ENCODE measurements around the gene CNGB1. TPM values are rescaled to one million over a fixed set of nuclear protein-coding genes. Genes with fewer than 3 reads are reported as not detected.

The CNGB1 gene
- total and polyA plus RNA-seq, 2 of the 13 experiments (the other 11 are each of a cell fraction or from before 2014, with no cell fraction given), result 0.02 to 0.15 TPM

DNA sequence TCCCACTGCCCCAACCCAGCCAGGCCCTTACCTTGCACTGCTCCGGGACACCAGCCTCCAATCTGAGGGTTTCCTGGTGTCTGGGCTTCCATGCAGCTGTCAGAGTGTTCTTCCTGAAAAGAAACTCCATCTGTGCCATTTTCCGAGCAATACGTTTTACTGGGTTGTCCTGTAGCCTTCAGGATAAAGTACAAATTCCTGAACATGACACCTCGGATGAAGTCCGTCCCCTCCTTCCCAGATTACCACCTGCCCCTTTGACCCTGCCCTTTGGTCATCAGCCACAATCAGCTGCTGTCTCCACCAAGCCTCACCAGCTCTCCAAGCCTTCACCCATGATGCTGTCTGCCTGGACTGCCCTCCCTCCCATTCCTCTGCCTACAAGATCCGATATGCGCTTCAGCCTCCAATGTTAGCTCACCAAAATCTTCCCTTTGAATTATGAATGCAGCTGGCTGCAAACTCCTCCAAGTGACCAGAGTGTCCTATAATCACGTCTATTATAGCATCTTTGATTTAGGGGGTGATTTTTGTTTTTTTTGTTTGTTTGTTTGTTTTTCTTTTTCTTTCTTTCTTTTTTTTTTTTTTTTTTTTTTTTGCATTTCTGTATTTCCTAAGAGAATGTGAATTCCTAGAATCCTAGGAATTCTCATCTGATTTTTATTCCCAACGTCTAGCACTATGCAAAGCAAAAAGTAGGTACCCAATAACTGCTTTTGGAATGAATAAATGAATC lies 108.1 kb downstream of the CNGB1 start (continued):
- TF ChIP-seq, protein P1, sequence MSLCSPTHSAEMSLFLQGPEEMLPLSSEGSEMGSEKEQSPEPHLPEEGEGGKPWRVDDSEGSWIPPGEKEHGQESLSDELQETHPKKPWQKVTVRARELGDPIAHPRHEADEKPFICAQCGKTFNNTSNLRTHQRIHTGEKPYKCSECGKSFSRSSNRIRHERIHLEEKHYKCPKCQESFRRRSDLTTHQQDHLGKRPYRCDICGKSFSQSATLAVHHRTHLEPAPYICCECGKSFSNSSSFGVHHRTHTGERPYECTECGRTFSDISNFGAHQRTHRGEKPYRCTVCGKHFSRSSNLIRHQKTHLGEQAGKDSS (CRISPR knock-in tag; IDR thresholded peaks at IDR 0.05; ENCODE audit: borderline replicate concordance, low read depth), result peak; percentile 23; the same call in 1 of the 2 replicates
- peak; percentile 45; the same call in 1 of the 2 replicates for TF ChIP-seq ZNF232 (CRISPR knock-in tag; IDR thresholded peaks at IDR 0.05; ENCODE audit: borderline replicate concordance)
- no peak for TF ChIP-seq FOXP1 (IDR thresholded peaks at IDR 0.05)
- peak; percentile 78; the same call in 1 of the 2 replicates for TF ChIP-seq FOXP1 (CRISPR knock-in tag; IDR thresholded peaks at IDR 0.05)
- no peak for TF ChIP-seq NBN (conservative IDR thresholded peaks at IDR 0.05)
- no peak for TF ChIP-seq GLMP (CRISPR knock-in tag; IDR thresholded peaks at IDR 0.05; ENCODE audit: borderline replicate concordance)
- TF ChIP-seq ZBTB49 (CRISPR knock-in tag; IDR thresholded peaks at IDR 0.05; ENCODE audit: borderline replicate concordance), result no peak
- TF ChIP-seq, protein P2, sequence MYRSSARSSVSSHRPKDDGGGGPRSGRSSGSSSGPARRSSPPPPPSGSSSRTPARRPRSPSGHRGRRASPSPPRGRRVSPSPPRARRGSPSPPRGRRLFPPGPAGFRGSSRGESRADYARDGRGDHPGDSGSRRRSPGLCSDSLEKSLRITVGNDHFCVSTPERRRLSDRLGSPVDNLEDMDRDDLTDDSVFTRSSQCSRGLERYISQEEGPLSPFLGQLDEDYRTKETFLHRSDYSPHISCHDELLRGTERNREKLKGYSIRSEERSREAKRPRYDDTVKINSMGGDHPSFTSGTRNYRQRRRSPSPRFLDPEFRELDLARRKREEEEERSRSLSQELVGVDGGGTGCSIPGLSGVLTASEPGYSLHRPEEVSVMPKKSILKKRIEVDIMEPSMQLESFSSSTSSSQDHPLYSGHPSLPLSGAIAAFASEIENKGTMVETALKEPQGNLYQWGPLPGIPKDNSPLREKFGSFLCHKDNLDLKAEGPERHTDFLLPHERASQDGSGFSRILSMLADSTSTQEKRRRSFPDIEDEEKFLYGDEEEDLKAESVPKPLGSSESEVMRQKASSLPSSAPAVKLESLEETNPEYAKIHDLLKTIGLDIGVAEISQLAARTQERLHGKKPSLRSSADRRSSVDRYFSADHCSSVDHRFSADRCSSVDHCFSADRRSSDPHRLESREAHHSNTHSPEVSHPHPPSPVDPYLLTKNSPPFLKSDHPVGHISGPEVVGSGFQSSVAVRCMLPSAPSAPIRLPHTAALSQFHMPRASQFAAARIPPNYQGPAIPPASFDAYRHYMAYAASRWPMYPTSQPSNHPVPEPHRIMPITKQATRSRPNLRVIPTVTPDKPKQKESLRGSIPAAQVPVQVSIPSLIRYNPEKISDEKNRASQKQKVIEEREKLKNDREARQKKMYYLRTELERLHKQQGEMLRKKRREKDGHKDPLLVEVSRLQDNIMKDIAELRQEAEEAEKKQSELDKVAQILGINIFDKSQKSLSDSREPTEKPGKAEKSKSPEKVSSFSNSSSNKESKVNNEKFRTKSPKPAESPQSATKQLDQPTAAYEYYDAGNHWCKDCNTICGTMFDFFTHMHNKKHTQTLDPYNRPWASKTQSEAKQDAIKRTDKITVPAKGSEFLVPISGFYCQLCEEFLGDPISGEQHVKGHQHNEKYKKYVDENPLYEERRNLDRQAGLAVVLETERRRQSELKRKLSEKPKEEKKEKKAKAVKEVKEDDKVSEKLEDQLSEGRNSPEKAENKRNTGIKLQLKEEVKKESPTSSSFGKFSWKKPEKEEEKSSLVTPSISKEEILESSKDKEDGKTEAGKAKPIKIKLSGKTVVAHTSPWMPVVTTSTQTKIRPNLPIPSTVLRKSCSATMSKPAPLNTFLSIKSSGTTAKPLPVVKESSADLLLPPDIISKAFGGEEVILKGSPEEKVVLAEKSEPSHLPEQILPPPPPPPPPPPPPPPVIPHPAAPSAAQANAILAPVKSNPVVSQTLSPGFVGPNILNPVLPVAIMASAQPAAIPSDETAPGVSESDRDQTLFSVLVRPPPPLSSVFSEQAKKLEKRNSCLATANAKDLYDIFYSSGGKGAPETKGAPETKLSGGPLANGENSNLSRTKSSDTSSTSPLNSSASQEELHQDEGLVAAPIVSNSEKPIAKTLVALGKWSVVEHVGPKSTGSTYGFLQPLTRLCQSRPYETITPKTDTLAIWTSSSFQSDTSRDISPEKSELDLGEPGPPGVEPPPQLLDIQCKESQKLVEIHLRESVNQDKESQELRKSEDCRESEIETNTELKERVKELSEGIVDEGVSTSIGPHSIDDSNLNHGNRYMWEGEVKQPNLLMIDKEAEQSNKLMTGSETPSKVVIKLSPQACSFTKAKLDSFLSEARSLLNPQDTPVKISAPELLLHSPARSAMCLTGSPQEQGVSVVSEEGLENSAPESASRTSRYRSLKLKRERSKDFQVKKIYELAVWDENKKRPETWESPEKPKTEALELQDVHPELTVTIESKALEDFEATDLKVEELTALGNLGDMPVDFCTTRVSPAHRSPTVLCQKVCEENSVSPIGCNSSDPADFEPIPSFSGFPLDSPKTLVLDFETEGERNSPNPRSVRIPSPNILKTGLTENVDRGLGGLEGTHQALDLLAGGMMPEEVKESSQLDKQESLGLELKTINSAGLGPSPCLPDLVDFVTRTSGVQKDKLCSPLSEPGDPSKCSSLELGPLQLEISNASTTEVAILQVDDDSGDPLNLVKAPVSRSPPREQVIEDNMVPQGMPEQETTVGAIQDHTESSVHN (CRISPR knock-in tag; IDR thresholded peaks at IDR 0.05), result no peak
- 0 out of 2 replicates have a peak, but pooled peaks have one; percentile 62 for TF ChIP-seq ZNF572 (CRISPR knock-in tag; IDR thresholded peaks at IDR 0.05)
- no peak for TF ChIP-seq PAX8 (CRISPR knock-in tag; IDR thresholded peaks at IDR 0.05; ENCODE audit: borderline replicate concordance)
- TF ChIP-seq MXD3 (CRISPR knock-in tag; IDR thresholded peaks at IDR 0.05), result no peak
- 0 out of 2 replicates have a peak, but pooled peaks have one; percentile 28 for TF ChIP-seq ATF7 (IDR thresholded peaks at IDR 0.05)
- 0 out of 2 replicates have a peak, but pooled peaks have one; percentile 74 for TF ChIP-seq ATF7 (CRISPR knock-in tag; IDR thresholded peaks at IDR 0.05)
- peak; percentile 83 for TF ChIP-seq MIER2 (CRISPR knock-in tag; IDR thresholded peaks at IDR 0.05)
- TF ChIP-seq ZSCAN29 (CRISPR knock-in tag; conservative IDR thresholded peaks at IDR 0.05), result peak; percentile 83; the same call in 1 of the 2 replicates
- TF ChIP-seq ZNF251 (CRISPR knock-in tag; IDR thresholded peaks at IDR 0.05), result no peak

All from HepG2 (cell line).